Panc1 (cell line): ENCODE data around the gene FAM222B.

Experiments used
- CTCF ChIP-seq: fragments of 450-650 bp; IDR thresholded peaks from 2 replicates; pipeline ENCODE4 v1.5.1; 2017; ENCODE audit warnings: mild to moderate bottlenecking
- POLR2AphosphoS5 ChIP-seq: IDR thresholded peaks from 2 replicates; pipeline ENCODE4 v1.6.1; 2012; ENCODE audit warnings: mild to moderate bottlenecking, low read depth, low read length, moderate library complexity
- REST ChIP-seq, 2 experiments: IDR thresholded peaks; 2 replicates each; pipeline ENCODE4 v1.6.1; 2011 to 2012; ENCODE audit warnings: low read depth in 2 of 2, control low read depth in 1 of 2, low read length in 1 of 2, mild to moderate bottlenecking in 1 of 2, moderate library complexity in 1 of 2; ENCODE audit not compliant: insufficient read depth in 1 of 2
- SIN3A ChIP-seq: IDR thresholded peaks from 2 replicates; pipeline ENCODE4 v1.6.1; 2012; ENCODE audit warnings: low read depth, mild to moderate bottlenecking, low read length, moderate library complexity, borderline replicate concordance; ENCODE audit not compliant: insufficient read depth

DNA sequence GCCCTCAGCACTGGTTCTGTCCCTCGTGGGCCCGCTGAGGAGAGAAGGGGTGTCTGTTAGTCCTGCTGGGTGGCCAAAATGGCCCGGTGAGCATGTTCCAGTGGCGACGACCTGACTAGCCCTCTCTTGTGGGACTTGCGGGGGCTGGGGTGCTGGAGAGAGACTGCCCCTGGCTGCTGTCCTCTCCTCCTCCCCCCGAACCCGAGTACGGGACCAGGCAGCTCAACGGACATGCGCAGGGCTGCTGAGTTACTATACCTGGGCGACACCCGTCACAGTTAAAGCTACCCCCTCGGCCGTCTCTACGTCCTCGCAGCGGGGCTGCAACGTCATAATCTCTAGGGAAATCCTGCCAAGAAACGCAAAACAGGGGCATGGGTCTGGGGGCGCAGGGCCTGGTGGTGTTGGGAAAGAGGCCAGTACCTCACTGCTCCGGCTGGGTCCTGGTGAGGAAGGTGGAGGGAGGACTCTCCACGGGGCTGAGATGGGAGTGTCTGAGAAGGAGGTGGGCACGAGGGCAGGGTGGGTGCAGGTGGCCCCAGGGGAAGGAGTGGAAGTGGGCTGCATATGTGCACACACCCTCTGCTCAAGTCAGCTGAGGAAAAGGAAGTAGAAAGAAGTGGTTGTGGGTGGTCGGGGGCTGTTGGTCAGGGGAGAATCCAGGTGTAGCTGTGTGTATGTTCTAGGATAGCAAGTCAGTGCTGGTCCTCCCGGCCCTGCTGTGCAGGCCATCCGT is 41.5 kb upstream of the FAM222B start:
- TF ChIP-seq CTCF (no peak), POLR2AphosphoS5 (no peak), SIN3A (no peak), REST (IDR thresholded peaks at IDR 0.05; ENCODE audit: insufficient read depth in 1 of 2, low read depth in 2 of 2, low read length in 1 of 2) (no peak)
